Testis (tissue), 2 donors: Measurements from ENCODE around the gene GNGT1.

Experiments used
- CTCF ChIP-seq, 3 experiments: fragments of 450-650 bp in 2 of 3; fragments of 200-600 bp in 1 of 3; sonication (generic) in 1 of 3; IDR thresholded peaks; one replicate each; pipeline ENCODE4 v1.5.1; 2016 to 2019; ENCODE audit warnings: antibody characterized with exemption in 3 of 3, mild to moderate bottlenecking in 2 of 3, moderate library complexity in 1 of 3
- POLR2A ChIP-seq: fragments of 450-650 bp; IDR thresholded peaks from one replicate; pipeline ENCODE4 v1.6.1; 2017; ENCODE audit warnings: antibody characterized with exemption, mild to moderate bottlenecking, moderate library complexity

GRCh38 chr7:93890041-93890463 lies 16.3 kb upstream of the GNGT1 start:
- TF ChIP-seq CTCF (IDR thresholded peaks at IDR 0.05) (no peak), POLR2A (no peak)
